Stimulated activated CD4-positive, alpha-beta T cell treated with anti-CD3 and anti-CD28 coated beads, Interleukin-4, amount 100 ng/mL, for 24 hours (primary cell): Measurements from ENCODE around the gene FDX1.

Source experiments
- DNase-seq: peaks from one replicate; pipeline ENCODE4 v3.0.0-alpha.2; 2020

FDX1 gene

GRCh38 chr11:110470716-110471115 is 41.0 kb downstream of the FDX1 start:
- DNase-seq, result no peak

GRCh38 chr11:110471371-110471770 is 41.6 kb downstream of the FDX1 start:
- DNase-seq, result no peak

DNA sequence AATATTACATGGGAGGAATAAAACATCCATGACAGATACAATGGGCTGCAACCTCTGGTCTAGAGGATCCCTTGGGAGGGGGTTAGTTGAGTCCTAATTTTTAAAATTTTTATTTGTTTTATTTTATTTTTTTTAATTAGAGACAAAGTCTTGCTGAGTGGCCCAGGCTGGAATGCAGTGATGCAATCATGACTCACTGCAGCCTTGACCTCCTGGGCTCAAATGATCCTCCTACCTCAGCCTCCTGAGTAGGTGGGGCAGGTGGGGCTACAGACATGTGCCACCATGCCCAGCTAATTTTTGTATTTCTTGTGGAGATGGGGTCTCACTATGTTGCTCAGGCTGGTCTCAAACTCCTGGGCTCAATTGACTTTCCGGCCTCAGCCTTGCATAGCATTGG is 43.1 kb downstream of the FDX1 start:
- no peak for DNase-seq

DNA sequence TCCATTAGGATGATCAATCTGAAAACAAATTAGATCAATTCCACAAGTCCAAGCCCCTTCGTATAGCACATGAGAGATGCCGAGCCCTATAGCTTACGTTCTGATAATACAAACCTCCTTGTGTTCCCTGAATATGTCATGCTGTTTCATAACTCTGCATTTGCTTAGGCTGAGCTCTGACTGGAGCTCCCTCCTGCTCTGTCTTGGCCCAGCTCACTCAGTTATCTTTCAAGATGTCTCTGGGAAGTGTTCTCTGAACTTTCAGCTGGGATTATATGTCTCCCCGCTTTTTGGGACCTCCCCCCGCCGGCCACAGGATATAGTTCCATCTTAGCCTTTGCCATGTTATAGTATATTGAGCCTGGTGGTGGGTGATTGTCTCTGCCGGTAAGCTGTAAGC is 44.0 kb downstream of the FDX1 start:
- no peak for DNase-seq

DNA sequence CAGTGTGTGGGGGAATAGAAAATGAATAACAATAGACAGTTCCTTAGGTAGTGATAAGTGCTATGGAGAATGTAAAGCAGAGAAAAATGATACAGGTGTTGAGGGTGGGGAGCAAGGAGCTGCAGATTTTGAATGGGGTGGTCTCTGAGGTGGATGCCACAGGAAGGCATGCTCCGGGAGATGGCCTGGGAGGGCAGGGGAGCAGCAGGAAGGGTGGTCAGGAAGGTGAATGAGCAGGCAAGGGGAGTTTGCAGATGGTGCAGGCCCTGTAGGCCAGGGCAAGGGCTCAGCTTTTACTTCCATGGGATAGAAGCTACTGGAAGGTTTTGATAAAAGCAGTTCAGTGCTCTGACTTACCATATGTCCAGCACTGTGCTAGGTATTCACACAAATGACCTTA is 44.8 kb downstream of the FDX1 start:
- DNase-seq, result no peak

- DNase-seq, result no peak
Observed at GRCh38 chr11:110475671-110476070, 45.9 kb downstream of the FDX1 start.

DNA sequence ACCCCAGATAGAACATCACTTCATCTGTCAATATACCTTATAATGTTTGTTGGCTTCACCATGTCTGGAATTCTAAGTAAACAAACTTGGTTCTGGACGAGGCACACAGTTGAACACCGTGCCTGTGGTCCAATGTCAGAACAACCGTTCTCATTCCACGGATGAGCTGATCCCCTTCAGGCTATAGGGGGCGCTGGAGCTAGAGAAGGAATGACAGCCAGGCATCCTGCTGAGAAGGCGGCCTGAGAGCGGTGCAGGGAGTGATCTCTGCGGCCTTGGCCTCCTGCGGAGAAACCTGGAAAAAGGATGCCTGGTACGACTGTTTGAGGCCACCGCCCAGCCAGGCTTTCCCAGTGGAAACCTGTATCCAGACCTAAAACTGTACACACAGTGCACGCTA is 48.7 kb downstream of the FDX1 start:
- DNase-seq, result no peak

- DNase-seq, result no peak
Observed at GRCh38 chr11:110479108-110480101, 49.7 kb downstream of the FDX1 start.

DNA sequence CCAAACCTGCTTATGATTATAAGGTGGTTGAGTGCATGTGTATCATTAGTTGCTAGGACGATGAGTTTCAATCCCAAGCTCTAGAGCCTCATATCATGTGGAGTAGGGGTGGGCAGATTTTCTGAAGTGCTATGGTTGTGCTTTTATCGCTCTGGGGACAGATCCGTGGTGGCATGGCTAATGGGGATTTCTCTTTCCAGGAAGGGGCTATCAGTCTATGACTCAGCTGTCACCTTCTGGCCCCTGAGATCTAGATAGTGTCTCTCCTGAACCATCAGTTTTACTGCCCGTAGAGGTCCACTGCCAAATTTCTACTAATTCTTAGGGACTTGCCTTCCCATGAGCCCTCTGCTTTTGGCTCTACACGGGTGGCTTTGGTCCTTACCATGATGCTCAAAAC is 51.8 kb downstream of the FDX1 start:
- no peak for DNase-seq

DNA sequence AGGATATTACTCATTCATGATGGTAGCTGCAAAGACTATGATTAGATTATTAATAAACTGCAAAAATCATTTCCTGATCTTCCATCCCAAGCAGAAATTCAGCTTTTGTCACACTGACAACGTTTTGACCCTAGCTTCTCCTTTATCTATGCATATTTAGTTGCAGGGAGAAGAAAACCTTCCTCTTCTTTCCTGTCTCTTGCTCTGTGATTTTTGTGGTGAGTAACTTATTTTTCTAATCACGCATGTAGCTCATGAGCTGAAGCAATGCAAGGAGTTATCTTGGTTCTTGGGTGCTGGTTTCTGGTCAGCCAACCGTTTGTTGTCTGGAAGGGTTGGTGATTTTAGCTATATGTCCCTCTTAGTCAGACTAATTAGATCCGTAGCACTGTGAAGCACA is 56.4 kb downstream of the FDX1 start:
- DNase-seq, result no peak

GRCh38 chr11:110488446-110488845 is 58.7 kb downstream of the FDX1 start:
- DNase-seq, result no peak

DNA sequence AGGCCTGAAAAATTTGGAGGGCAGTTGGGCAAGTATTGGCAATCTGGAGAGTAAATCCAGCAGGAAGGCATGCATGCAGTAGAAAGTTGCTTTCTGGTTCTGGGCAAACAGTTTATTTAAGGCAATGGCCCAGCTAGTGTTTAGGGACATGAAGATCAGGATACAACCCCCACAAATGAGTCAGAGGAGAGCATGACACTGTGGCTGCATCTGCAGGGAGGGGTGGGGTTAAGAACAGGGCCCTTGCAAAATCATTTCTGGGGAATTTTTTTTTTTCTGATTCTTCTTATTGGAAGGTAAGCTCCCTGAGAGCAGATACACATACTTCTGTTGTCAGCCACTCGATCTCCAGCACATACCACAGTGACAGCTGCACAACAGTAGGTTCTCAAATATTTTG is 61.1 kb downstream of the FDX1 start:
- DNase-seq, result no peak

DNA sequence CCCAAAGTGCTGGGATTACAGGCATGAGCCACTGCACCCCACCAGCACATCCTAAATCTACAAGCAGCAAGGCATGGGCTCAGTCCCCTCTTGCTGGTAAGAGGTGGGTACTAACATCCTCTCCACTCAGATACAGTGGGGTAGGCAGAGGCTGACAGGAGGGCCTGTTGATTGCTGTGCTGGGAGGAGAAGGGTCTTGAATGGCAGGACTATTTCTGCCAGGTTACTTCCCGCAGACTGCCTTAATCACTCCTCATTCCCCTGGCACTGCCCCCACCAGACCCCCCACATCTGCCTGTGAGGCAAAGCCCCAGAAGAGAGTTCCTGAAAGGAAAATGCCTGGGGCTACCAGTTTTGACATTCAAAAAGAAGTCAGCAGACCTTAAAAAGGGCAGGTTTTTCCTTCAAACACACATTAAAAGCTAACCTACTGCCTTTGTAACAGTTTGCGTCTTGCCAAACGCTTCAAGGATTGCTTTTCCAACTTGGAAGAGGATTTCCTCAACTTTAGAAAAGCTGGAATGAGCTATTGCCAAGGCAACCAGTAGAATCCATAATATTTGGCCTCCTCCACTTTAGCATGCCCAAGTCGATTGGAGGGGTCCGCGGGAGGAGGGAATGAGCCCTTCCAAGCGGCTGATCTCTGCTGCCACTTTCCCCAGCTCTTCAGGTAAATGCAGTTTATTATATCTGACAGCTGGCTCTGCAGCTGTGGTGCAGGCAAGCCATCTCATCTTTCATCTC is 62.0 kb downstream of the FDX1 start:
- no peak for DNase-seq

GRCh38 chr11:110492321-110492685 is 62.6 kb downstream of the FDX1 start:
- DNase-seq, result no peak

- DNase-seq, result no peak
Observed at GRCh38 chr11:110493346-110493745, 63.6 kb downstream of the FDX1 start.

GRCh38 chr11:110497231-110497978 is 67.7 kb downstream of the FDX1 start:
- no peak for DNase-seq

GRCh38 chr11:110501428-110501827 is 71.7 kb downstream of the FDX1 start:
- DNase-seq, result no peak

DNA sequence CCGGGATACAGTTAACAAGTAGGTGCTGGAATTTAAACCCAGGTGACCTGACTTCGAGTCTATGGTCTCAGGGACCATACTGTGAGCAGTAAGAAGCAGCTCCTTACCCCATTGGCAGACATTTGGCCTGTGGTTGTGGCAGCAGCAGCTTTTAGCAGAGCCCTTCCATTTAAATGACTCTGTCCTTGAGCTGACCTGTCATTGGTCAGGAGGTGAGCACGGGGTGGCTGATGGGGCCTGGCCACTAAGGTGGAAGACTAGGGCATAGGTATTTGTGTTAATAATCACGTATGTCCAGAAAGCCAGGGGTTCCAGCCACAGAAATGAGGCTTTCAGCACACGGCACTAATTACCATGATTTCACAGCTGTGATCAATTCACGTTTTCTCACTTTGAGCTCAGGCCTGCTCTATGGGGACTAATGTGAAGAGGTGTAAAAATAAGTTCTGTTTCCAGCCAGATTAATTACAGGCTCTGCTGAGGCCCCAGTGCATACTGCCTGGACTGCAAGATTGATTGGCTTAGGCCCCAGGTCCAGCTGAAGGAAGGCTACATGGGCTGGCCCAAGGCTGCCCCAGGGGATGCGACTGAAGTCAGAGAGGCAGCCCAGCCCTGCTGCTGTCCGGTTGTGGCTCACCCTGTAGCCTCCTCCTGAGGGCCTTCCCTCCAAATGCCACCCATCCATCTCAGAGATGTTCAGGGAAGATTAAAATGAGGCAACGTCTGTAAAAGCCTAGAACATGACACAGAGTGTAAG is 76.0 kb downstream of the FDX1 start:
- no peak for DNase-seq

GRCh38 chr11:110507328-110507727 is 77.6 kb downstream of the FDX1 start:
- no peak for DNase-seq

DNA sequence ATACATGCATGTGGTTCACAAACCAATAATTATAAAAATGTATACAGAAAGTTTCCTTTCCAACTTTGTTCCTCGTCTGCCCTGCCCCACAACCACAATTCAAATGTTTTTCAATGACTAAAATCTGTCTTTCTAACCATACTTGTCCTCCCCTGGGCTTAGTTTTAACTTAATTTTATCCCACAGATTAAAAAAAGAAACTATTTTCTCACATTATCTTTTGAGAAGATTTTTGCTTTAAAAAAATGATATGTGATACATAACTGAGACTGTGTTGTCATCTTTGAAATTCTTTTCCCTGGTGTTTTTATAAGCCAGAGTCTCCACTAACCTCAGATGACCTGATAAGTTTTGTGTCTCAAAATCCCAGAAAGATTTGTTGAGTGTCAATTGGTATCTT is 79.0 kb downstream of the FDX1 start:
- DNase-seq, result no peak

GRCh38 chr11:110509472-110509871 is 79.7 kb downstream of the FDX1 start:
- no peak for DNase-seq

GRCh38 chr11:110512026-110512425 is 82.3 kb downstream of the FDX1 start:
- no peak for DNase-seq
